ENCODE results near the gene CCER1.

DNA sequence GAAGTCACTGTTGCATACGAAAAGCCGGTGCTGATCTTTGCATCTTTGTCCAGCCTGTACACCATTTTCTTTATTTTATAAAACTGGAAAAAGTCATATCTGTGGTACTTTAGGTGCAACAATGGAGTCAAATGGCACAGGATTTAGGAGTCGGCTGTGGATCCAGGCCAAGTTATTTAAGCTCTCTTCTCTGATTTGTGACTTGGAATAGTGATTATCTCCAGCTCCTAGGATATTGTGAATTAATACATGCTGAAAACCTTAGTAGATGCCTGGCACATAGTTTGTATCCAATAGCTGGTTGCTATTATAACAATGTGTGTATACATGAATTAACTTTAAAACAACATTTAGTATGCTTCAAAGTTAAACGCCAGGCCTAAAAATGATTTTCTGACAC, 6.2 kb upstream of the CCER1 start:
- TF ChIP-seq, protein P1, sequence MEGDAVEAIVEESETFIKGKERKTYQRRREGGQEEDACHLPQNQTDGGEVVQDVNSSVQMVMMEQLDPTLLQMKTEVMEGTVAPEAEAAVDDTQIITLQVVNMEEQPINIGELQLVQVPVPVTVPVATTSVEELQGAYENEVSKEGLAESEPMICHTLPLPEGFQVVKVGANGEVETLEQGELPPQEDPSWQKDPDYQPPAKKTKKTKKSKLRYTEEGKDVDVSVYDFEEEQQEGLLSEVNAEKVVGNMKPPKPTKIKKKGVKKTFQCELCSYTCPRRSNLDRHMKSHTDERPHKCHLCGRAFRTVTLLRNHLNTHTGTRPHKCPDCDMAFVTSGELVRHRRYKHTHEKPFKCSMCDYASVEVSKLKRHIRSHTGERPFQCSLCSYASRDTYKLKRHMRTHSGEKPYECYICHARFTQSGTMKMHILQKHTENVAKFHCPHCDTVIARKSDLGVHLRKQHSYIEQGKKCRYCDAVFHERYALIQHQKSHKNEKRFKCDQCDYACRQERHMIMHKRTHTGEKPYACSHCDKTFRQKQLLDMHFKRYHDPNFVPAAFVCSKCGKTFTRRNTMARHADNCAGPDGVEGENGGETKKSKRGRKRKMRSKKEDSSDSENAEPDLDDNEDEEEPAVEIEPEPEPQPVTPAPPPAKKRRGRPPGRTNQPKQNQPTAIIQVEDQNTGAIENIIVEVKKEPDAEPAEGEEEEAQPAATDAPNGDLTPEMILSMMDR (IDR thresholded peaks at IDR 0.05), result no peak
- no peak for TF ChIP-seq EZH2 (IDR thresholded peaks at IDR 0.05)
- no peak for TF ChIP-seq EZH2phosphoT487 (IDR thresholded peaks at IDR 0.05)
